ENCODE measurements around the gene ACER1. TPM values are rescaled to one million over a fixed set of nuclear protein-coding genes. Genes with fewer than 3 reads are reported as not detected.
"Not testable (repeated sequence)": the region's sequence is repeated elsewhere in the genome, so short reads cannot be mapped to it uniquely, and the experiment has no call there.

ACER1 gene
- total and polyA plus RNA-seq, 7 experiments from 2014 or later: 0.65 to 3.9 (median 1.1) TPM

GRCh38 chr19:6318772-6319171 is 14.6 kb downstream of the ACER1 start:
- H3K4me1 ChIP-seq (ENCODE audit: control insufficient read depth in 2 of 2, insufficient read depth in 2 of 2, low read length in 2 of 2): no peaks in the 10 kb centered on the region
- no peak for ATAC-seq
- Mint-ChIP-seq H3K4me1 (peaks cover 0 to 5% (median 2%) of the 10 kb centered on the region in 7 donors), H3K4me3 (no peak overlapping the region), H3K27ac (peak overlapping the region in 1 of 9 donors; percentile 14), H3K9me3 (peaks cover 0 to 4% (median 2%) of the 10 kb centered on the region in 11 donors), H3K27me3 (peaks cover 0 to 3% (median 0%) of the 10 kb centered on the region in 5 donors), H3K36me3 (peaks cover 0 to 10% (median 4%) of the 10 kb centered on the region in 5 donors)
- POLR2A ChIA-PET: no interaction called here
- no peak for DNase-seq
- H3K9me3 ChIP-seq (ENCODE audit: control insufficient read depth in 2 of 3, low read length in 3 of 3): no peaks in the 10 kb centered on the region
- H3K27ac ChIP-seq (ENCODE audit: low read depth, low read length): no peak overlapping the region
- H3K27me3 ChIP-seq (ENCODE audit: control insufficient read depth in 2 of 2, insufficient read depth in 2 of 2, low read length in 2 of 2): no peaks in the 10 kb centered on the region
- CTCF ChIA-PET: interaction anchor here (0.6 kb wide), 1 partner anchor 110 kb away, joined by 3 read pairs; no protein-coding TSS in a partner anchor
- intact Hi-C loops (cut with micrococcal nuclease): no loop called here
- H3K4me3 ChIP-seq (ENCODE audit: low read length): no peak overlapping the region
- H3K36me3 ChIP-seq (ENCODE audit: control insufficient read depth in 2 of 3, insufficient read depth in 3 of 3, low read length in 3 of 3): no peaks in the 10 kb centered on the region

DNA sequence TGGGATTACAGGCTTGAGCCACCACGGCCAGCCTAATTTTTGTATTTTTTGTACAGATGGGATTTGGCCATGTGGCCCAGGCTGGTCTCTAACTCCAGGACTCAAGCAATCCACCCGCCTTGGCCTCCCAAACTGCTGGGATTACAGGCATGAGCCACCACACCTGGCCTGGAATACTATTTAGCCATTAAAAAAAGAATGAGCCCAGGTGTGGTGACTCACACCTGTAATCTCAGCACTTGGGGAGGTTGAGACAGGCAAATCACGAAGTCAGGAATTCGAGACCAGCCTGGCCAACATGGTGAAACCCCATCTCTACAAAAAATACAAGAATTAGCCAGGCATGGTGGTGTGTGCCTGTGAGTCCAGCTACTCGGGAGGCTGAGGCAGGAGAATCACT is 17.8 kb downstream of the ACER1 start:
- POLR2A ChIA-PET; H3K27ac ChIP-seq (ENCODE audit: low read depth, low read length); H3K27me3 Mint-ChIP-seq; H3K36me3 ChIP-seq (ENCODE audit: control insufficient read depth in 2 of 3, insufficient read depth in 3 of 3, low read length in 3 of 3); CTCF ChIA-PET; H3K4me1 Mint-ChIP-seq; intact Hi-C loops (cut with micrococcal nuclease); ATAC-seq; H3K27me3 ChIP-seq (ENCODE audit: control insufficient read depth in 2 of 2, insufficient read depth in 2 of 2, low read length in 2 of 2); H3K27ac Mint-ChIP-seq; H3K9me3 Mint-ChIP-seq; H3K4me3 Mint-ChIP-seq; H3K4me3 ChIP-seq (ENCODE audit: low read length); DNase-seq; H3K4me1 ChIP-seq (ENCODE audit: control insufficient read depth in 2 of 2, insufficient read depth in 2 of 2, low read length in 2 of 2); H3K9me3 ChIP-seq (ENCODE audit: control insufficient read depth in 2 of 3, low read length in 3 of 3): not testable (repeated sequence)
- H3K36me3 Mint-ChIP-seq: peaks cover 0 to 12% (median 4%) of the 10 kb centered on the region in 5 donors

DNA sequence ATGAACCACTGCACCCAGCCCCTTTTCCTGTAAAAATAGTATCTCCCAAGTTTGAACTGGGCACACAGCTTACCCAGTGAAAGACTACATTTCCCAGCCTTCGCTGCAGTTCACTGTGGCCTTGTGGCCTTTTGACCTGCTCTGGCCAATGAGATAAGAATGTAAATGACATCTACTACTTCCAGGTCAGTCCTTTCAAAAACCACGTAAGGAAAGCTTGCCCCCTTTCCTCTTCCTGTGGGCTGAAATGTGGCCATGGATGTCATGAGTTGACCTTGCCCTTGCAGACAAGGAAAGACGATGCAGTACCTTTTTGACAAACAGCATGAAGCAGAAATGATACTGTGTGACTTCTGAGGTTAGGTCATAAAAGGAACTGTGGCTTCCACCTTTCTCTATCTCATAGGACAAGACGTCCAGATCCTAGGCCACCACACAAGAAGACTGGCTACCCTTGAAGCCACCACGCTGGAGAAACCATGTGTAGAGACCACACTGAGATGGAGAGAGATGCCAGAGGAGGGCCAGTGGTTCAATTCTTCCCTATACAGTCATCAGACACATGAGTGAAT is 19.9 kb downstream of the ACER1 start:
- ATAC-seq (no peak), DNase-seq (no peak)
- no peak overlapping the region for H3K27ac Mint-ChIP-seq
- peaks cover 0 to 6% (median 0%) of the 10 kb centered on the region in 7 donors for H3K4me1 Mint-ChIP-seq
- H3K36me3 ChIP-seq (ENCODE audit: control insufficient read depth in 2 of 3, insufficient read depth in 3 of 3, low read length in 3 of 3): no peaks in the 10 kb centered on the region
- H3K27me3 ChIP-seq (ENCODE audit: control insufficient read depth in 2 of 2, insufficient read depth in 2 of 2, low read length in 2 of 2): no peaks in the 10 kb centered on the region
- H3K9me3 ChIP-seq (ENCODE audit: control insufficient read depth in 2 of 3, low read length in 3 of 3): no peaks in the 10 kb centered on the region
- ChIA-PET CTCF (no interaction called here), POLR2A (no interaction called here)
- no peak overlapping the region for H3K27ac ChIP-seq (ENCODE audit: low read depth, low read length)
- peaks cover 0 to 4% (median 0%) of the 10 kb centered on the region in 5 donors for H3K27me3 Mint-ChIP-seq
- H3K4me3 ChIP-seq (ENCODE audit: low read length): no peak overlapping the region
- H3K4me3 Mint-ChIP-seq: no peak overlapping the region
- peaks cover 0 to 12% (median 4%) of the 10 kb centered on the region in 5 donors for H3K36me3 Mint-ChIP-seq
- H3K9me3 Mint-ChIP-seq: peaks cover 0 to 5% (median 1%) of the 10 kb centered on the region in 11 donors
- intact Hi-C loops (cut with micrococcal nuclease): no loop called here
- no peaks in the 10 kb centered on the region for H3K4me1 ChIP-seq (ENCODE audit: control insufficient read depth in 2 of 2, insufficient read depth in 2 of 2, low read length in 2 of 2)

DNA sequence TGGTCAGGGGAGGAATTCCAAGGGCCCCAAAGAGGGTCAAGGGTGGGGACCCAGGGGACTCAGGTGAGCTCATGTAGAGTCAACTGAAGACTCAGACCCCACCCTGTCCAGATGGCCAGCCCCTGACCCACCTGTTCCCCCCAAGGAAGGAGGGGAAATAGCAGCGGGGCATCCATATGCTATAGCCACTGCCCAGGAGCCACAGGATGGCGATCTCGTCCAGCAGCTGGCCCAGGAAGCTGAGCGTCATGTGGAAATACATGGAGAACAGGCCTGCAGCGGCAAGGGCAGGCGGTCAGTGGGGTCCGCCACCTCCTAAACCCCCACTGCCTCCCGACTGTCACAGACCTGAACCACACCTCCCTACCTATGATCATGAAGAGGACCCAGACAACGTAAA is 21.4 kb downstream of the ACER1 start:
- ChIA-PET POLR2A (no interaction called here), CTCF (no interaction called here)
- H3K4me1 Mint-ChIP-seq: peaks cover 0 to 6% (median 0%) of the 10 kb centered on the region in 7 donors
- H3K36me3 ChIP-seq (ENCODE audit: control insufficient read depth in 2 of 3, insufficient read depth in 3 of 3, low read length in 3 of 3): no peaks in the 10 kb centered on the region
- peaks cover 0 to 5% (median 1%) of the 10 kb centered on the region in 11 donors for H3K9me3 Mint-ChIP-seq
- no peak overlapping the region for H3K27ac Mint-ChIP-seq
- H3K9me3 ChIP-seq (ENCODE audit: control insufficient read depth in 2 of 3, low read length in 3 of 3): no peaks in the 10 kb centered on the region
- H3K27me3 Mint-ChIP-seq: peaks cover 0 to 4% (median 0%) of the 10 kb centered on the region in 5 donors
- ATAC-seq: no peak
- intact Hi-C loops (cut with micrococcal nuclease): no loop called here
- H3K27ac ChIP-seq (ENCODE audit: low read depth, low read length): no peak overlapping the region
- no peaks in the 10 kb centered on the region for H3K27me3 ChIP-seq (ENCODE audit: control insufficient read depth in 2 of 2, insufficient read depth in 2 of 2, low read length in 2 of 2)
- no peak overlapping the region for H3K4me3 Mint-ChIP-seq
- no peak for DNase-seq
- H3K4me1 ChIP-seq (ENCODE audit: control insufficient read depth in 2 of 2, insufficient read depth in 2 of 2, low read length in 2 of 2): no peaks in the 10 kb centered on the region
- no peak overlapping the region for H3K4me3 ChIP-seq (ENCODE audit: low read length)
- H3K36me3 Mint-ChIP-seq: peaks cover 0 to 10% (median 4%) of the 10 kb centered on the region in 5 donors

DNA sequence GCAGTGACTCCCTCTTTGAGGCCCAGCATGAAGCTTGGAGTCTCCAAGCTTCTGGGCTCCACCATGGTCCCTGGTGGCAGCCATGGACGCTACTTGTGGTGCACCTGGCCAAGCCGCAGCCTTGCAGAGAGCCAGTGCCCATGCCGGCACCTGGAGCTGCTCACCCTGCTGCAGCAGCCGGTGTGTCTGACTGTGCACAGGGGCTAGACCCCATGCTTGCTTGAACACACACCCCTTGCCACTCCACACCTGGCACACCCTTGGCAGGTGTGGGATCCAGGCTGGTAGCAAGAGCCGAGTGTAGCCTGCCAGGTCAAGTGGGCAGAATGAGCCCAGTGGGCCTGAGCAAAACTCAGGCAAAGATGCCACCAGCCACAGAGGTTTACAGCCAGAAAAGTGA is 35.0 kb downstream of the ACER1 start:
- Histone ChIP-seq H3K27ac (ENCODE audit: low read depth, low read length) (no peak overlapping the region), H3K36me3 (ENCODE audit: control insufficient read depth in 2 of 3, insufficient read depth in 3 of 3, low read length in 3 of 3) (no peaks in the 10 kb centered on the region), H3K4me3 (ENCODE audit: low read length) (no peak overlapping the region), H3K4me1 (ENCODE audit: control insufficient read depth in 2 of 2, insufficient read depth in 2 of 2, low read length in 2 of 2) (no peaks in the 10 kb centered on the region), H3K27me3 (ENCODE audit: control insufficient read depth in 2 of 2, insufficient read depth in 2 of 2, low read length in 2 of 2) (no peaks in the 10 kb centered on the region), H3K9me3 (ENCODE audit: control insufficient read depth in 2 of 3, low read length in 3 of 3) (peaks cover 0 to 6% (median 0%) of the 10 kb centered on the region in 3 experiments)
- H3K27ac Mint-ChIP-seq: no peak overlapping the region
- peaks cover 0 to 3% (median 0%) of the 10 kb centered on the region in 5 donors for H3K27me3 Mint-ChIP-seq
- H3K9me3 Mint-ChIP-seq: peaks cover 0 to 28% (median 9%) of the 10 kb centered on the region in 11 donors
- intact Hi-C loops (cut with micrococcal nuclease): no loop called here
- H3K4me3 Mint-ChIP-seq: no peak overlapping the region
- ATAC-seq (no peak), DNase-seq (no peak)
- CTCF ChIA-PET: interaction anchor here (2.2 kb wide), 1 partner anchor 80 kb away, joined by 9 read pairs; no protein-coding TSS in a partner anchor
- peaks cover 0 to 4% (median 0%) of the 10 kb centered on the region in 7 donors for H3K4me1 Mint-ChIP-seq
- peaks cover 3 to 5% (median 3%) of the 10 kb centered on the region in 5 donors for H3K36me3 Mint-ChIP-seq
- POLR2A ChIA-PET: no interaction called here

GRCh38 chr19:6297202-6297601 is 36.2 kb downstream of the ACER1 start:
- Histone ChIP-seq H3K9me3 (ENCODE audit: control insufficient read depth in 2 of 3, low read length in 3 of 3) (peaks cover 0 to 19% (median 0%) of the 10 kb centered on the region in 3 experiments), H3K27ac (ENCODE audit: low read depth, low read length) (no peak overlapping the region), H3K27me3 (ENCODE audit: control insufficient read depth in 2 of 2, insufficient read depth in 2 of 2, low read length in 2 of 2) (no peaks in the 10 kb centered on the region), H3K4me3 (ENCODE audit: low read length) (no peak overlapping the region), H3K4me1 (ENCODE audit: control insufficient read depth in 2 of 2, insufficient read depth in 2 of 2, low read length in 2 of 2) (no peaks in the 10 kb centered on the region), H3K36me3 (ENCODE audit: control insufficient read depth in 2 of 3, insufficient read depth in 3 of 3, low read length in 3 of 3) (no peaks in the 10 kb centered on the region)
- Mint-ChIP-seq H3K4me3 (no peak overlapping the region), H3K27me3 (peaks cover 0 to 3% (median 0%) of the 10 kb centered on the region in 5 donors), H3K4me1 (peaks cover 0 to 4% (median 0%) of the 10 kb centered on the region in 7 donors), H3K9me3 (peaks cover 0 to 40% (median 12%) of the 10 kb centered on the region in 11 donors), H3K27ac (no peak overlapping the region), H3K36me3 (peaks cover 3 to 7% (median 4%) of the 10 kb centered on the region in 5 donors)
- POLR2A ChIA-PET: no interaction called here
- CTCF ChIA-PET: no interaction called here
- DNase-seq (no peak), ATAC-seq (no peak)
- intact Hi-C loops (cut with micrococcal nuclease): no loop called here

DNA sequence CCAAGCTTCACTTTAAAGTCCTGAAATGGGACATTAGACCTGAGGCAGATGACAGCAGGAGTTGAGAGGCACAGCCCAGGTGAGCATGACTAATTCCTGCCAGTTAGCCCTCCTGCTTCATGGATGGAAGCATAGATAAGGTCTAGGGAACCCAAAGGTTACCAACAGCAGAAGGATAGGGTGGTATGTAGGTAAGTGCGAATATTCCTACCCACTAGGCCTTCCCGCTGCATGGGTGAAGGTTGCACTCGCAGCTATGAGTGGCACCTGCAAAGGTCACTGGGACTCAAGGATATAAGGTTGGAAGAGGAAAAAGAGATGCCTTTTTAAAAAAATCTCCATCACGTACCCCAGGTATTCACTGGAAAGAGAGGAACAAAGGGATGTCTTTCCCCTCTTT is 41.4 kb downstream of the ACER1 start:
- Mint-ChIP-seq H3K4me3 (no peak overlapping the region), H3K9me3 (peaks cover 6 to 92% (median 48%) of the 10 kb centered on the region in 11 donors), H3K36me3 (peaks cover 3 to 19% (median 10%) of the 10 kb centered on the region in 5 donors), H3K27me3 (no peaks in the 10 kb centered on the region), H3K27ac (no peak overlapping the region), H3K4me1 (no peaks in the 10 kb centered on the region)
- H3K27ac ChIP-seq (ENCODE audit: low read depth, low read length): no peak overlapping the region
- no peaks in the 10 kb centered on the region for H3K4me1 ChIP-seq (ENCODE audit: control insufficient read depth in 2 of 2, insufficient read depth in 2 of 2, low read length in 2 of 2)
- DNase-seq (no peak), ATAC-seq (no peak)
- ChIA-PET POLR2A (no interaction called here), CTCF (no interaction called here)
- H3K36me3 ChIP-seq (ENCODE audit: control insufficient read depth in 2 of 3, insufficient read depth in 3 of 3, low read length in 3 of 3): no peaks in the 10 kb centered on the region
- H3K4me3 ChIP-seq (ENCODE audit: low read length): no peak overlapping the region
- intact Hi-C loops (cut with micrococcal nuclease): no loop called here
- peaks cover 4 to 56% (median 14%) of the 10 kb centered on the region in 3 experiments for H3K9me3 ChIP-seq (ENCODE audit: control insufficient read depth in 2 of 3, low read length in 3 of 3)
- no peaks in the 10 kb centered on the region for H3K27me3 ChIP-seq (ENCODE audit: control insufficient read depth in 2 of 2, insufficient read depth in 2 of 2, low read length in 2 of 2)
